HepG2 (cell line): ENCODE measurements around the gene RB1. TPM values are rescaled to one million over a fixed set of nuclear protein-coding genes. Genes with fewer than 3 reads are reported as not detected.

Source experiments
- CREM ChIP-seq, 2 experiments: sonication (generic) in 1 of 2; formaldehyde crosslinking in 1 of 2; IDR thresholded peaks; 2 replicates each; pipeline versions ENCODE4 v1.4.0 to v1.6.1; 2016 to 2020; ENCODE audit warnings: antibody characterized with exemption in 1 of 2, mild to moderate bottlenecking in 1 of 2, missing genetic modification reagents in 1 of 2
- FOXO1 ChIP-seq: sonication (generic); formaldehyde crosslinking; IDR thresholded peaks from 2 replicates; pipeline ENCODE4 v1.4.0; 2020; ENCODE audit warnings: missing genetic modification reagents
- HHEX ChIP-seq: IDR thresholded peaks from 2 replicates; pipeline ENCODE4 v1.6.1; 2016; ENCODE audit warnings: control low read depth
- MAFK ChIP-seq, 2 experiments: IDR thresholded peaks in 1 of 2; conservative IDR thresholded peaks in 1 of 2; 2 replicates each; pipeline ENCODE4 v1.6.1; 2011; ENCODE audit warnings: improper control_type of control experiment in 2 of 2, low read length in 2 of 2
- NONO ChIP-seq, 2 experiments: fragments of 450-650 bp in 1 of 2; sonication (generic) in 1 of 2; formaldehyde crosslinking in 1 of 2; IDR thresholded peaks in 1 of 2; conservative IDR thresholded peaks in 1 of 2; 2 replicates each; pipeline versions ENCODE4 v1.6.1 to v1.8.0; 2017 to 2022; ENCODE audit warnings: mild to moderate bottlenecking in 1 of 2, missing genetic modification reagents in 1 of 2, moderate library complexity in 1 of 2
- ONECUT2 ChIP-seq: sonication (generic); formaldehyde crosslinking; IDR thresholded peaks from 2 replicates; pipeline ENCODE4 v1.4.0; 2020; ENCODE audit warnings: missing genetic modification reagents
- RBFOX2 ChIP-seq: fragments of 200-400 bp; formaldehyde crosslinking; IDR thresholded peaks from 2 replicates; pipeline ENCODE4 v1.6.1; 2017; ENCODE audit warnings: low read depth, mild to moderate bottlenecking, low read length
- TAF1 ChIP-seq: sonication (generic); formaldehyde crosslinking; IDR thresholded peaks from 2 replicates; pipeline ENCODE4 v1.4.0; 2020; ENCODE audit warnings: missing genetic modification reagents
- TRIM24 ChIP-seq: sonication (generic); formaldehyde crosslinking; IDR thresholded peaks from 2 replicates; pipeline ENCODE4 v1.8.0; 2022; ENCODE audit warnings: mild to moderate bottlenecking, missing genetic modification reagents
- ZNF34 ChIP-seq: sonication (generic); formaldehyde crosslinking; IDR thresholded peaks from 2 replicates; pipeline ENCODE4 v1.4.0; 2020; ENCODE audit warnings: mild to moderate bottlenecking, missing genetic modification reagents, borderline replicate concordance
- ZNF496 ChIP-seq: sonication (generic); formaldehyde crosslinking; IDR thresholded peaks from 2 replicates; pipeline ENCODE4 v1.8.1; 2023; ENCODE audit warnings: mild to moderate bottlenecking, moderate library complexity, missing genetic modification reagents; ENCODE audit not compliant: insufficient replicate concordance
- ZNF607 ChIP-seq: sonication (generic); formaldehyde crosslinking; IDR thresholded peaks from 2 replicates; pipeline ENCODE4 v1.5.1; 2020; ENCODE audit warnings: missing genetic modification reagents, mild to moderate bottlenecking, borderline replicate concordance
- ZSCAN21 ChIP-seq: sonication (generic); formaldehyde crosslinking; IDR thresholded peaks from 2 replicates; pipeline ENCODE4 v1.8.0; 2022; ENCODE audit warnings: mild to moderate bottlenecking, missing genetic modification reagents, moderate library complexity, borderline replicate concordance
- polyA plus RNA-seq, 8 experiments: library from polyadenylated mRNA; depleted of rRNA in 3 of 8; stranded (reverse) in 7 of 8; unstranded in 1 of 8; fragments of >200 nt; fragmentation: Illumina TruSeq in 4 of 8; extraction: Trizol in 4 of 8; gene quantifications; 2 replicates each; pipeline versions ENCODE4 v1.2.1 to v1.2.3, GENCODE V29; 2011 to 2016; ENCODE audit warnings: low read depth in 4 of 8, missing spikeins in 1 of 8, mixed read lengths in 1 of 8; ENCODE audit not compliant: insufficient read depth in 1 of 8
- total RNA-seq, 5 experiments: library from RNA; depleted of rRNA; stranded (reverse); fragments of >200 nt; fragmentation: Illumina TruSeq; extraction: Trizol; gene quantifications; 2 replicates each; pipeline ENCODE4 v1.2.3, GENCODE V29; 2016; ENCODE audit warnings: low read depth in 1 of 5
- TF ChIP-seq, protein P1 (sequence below): sonication (generic); formaldehyde crosslinking; IDR thresholded peaks from 2 replicates; pipeline ENCODE4 v1.4.0; 2020; ENCODE audit warnings: missing genetic modification reagents; ENCODE audit errors: not compliant biosample characterization
- TF ChIP-seq, protein P2 (sequence below): sonication (generic); formaldehyde crosslinking; IDR thresholded peaks from 2 replicates; pipeline ENCODE4 v1.8.0; 2022; ENCODE audit warnings: missing genetic modification reagents, mild to moderate bottlenecking, inconsistent platforms, borderline replicate concordance
- TF ChIP-seq, protein P3 (sequence below): sonication (generic); formaldehyde crosslinking; IDR thresholded peaks from 2 replicates; pipeline ENCODE4 v1.4.0; 2020; ENCODE audit warnings: missing genetic modification reagents
- TF ChIP-seq, protein P4 (sequence below): sonication (generic); formaldehyde crosslinking; IDR thresholded peaks from 2 replicates; pipeline ENCODE4 v1.4.0; 2020; ENCODE audit warnings: missing genetic modification reagents
- TF ChIP-seq, protein P5 (sequence below): sonication (generic); formaldehyde crosslinking; IDR thresholded peaks from 2 replicates; pipeline ENCODE4 v1.5.1; 2020; ENCODE audit warnings: missing genetic modification reagents, mild to moderate bottlenecking, borderline replicate concordance
- TF ChIP-seq, protein P6 (sequence below): sonication (generic); formaldehyde crosslinking; IDR thresholded peaks from 2 replicates; pipeline ENCODE4 v1.5.1; 2020; ENCODE audit warnings: mild to moderate bottlenecking, moderate library complexity, missing genetic modification reagents

The RB1 gene
- total and polyA plus RNA-seq, 2 of the 13 experiments (the other 11 are each of a cell fraction or from before 2014, with no cell fraction given): 15.6 to 23.7 TPM

DNA sequence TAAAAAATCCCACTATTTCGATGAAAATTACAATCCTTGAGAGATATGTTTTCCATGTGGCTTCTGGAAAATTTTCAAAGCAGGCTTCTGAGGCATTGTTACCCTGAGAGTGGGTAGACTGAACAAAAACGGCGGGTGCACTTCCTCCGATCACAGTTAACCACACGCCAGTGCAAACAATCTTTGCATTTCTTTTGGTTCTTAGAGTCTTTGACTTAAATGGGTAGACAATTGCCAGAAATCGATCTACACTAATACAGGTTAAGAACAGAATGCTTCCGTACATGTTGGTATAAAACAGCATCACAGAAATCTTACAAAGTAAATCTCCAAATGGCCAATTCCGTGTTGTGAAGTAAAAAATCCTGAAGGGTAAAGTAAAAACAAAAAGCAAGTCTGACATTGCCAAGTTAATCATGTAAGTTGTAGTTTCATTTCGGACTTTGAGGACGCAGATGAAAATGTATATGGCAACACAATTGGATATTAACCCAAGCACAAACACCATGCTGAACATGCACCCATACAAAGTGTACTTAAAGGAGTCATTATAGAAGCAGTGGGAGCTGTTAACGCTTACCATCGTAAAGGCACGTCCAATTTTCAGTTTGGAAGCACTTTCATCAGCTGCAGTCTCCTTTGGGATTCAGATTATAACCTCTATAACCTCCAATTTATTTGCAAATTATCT is 108.4 kb downstream of the RB1 start (continued):
- TF ChIP-seq, protein P1, sequence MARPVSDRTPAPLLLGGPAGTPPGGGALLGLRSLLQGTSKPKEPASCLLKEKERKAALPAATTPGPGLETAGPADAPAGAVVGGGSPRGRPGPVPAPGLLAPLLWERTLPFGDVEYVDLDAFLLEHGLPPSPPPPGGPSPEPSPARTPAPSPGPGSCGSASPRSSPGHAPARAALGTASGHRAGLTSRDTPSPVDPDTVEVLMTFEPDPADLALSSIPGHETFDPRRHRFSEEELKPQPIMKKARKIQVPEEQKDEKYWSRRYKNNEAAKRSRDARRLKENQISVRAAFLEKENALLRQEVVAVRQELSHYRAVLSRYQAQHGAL (CRISPR knock-in tag): no peak
- TF ChIP-seq HHEX (CRISPR knock-in tag) (no peak), FOXO1 (CRISPR knock-in tag) (no peak), ONECUT2 (CRISPR knock-in tag) (peak; percentile 54), ZNF34 (CRISPR knock-in tag) (no peak), ZNF496 (CRISPR knock-in tag) (no peak), TRIM24 (CRISPR knock-in tag) (no peak), TAF1 (CRISPR knock-in tag) (peak; percentile 32; the same call in 1 of the 2 replicates), RBFOX2 (peak; percentile 86), ZNF607 (CRISPR knock-in tag) (no peak), NONO (IDR thresholded peaks at IDR 0.05) (no peak), NONO (CRISPR knock-in tag; conservative IDR thresholded peaks at IDR 0.05) (no peak), MAFK (conservative IDR thresholded peaks at IDR 0.05 in 1 of 2, IDR thresholded peaks at IDR 0.05 in 1 of 2; ENCODE audit: low read length in 2 of 2) (no peak), CREM (IDR thresholded peaks at IDR 0.05) (0 out of 2 replicates have a peak, but pooled peaks have one; percentile 5), CREM (CRISPR knock-in tag; IDR thresholded peaks at IDR 0.05) (no peak), ZSCAN21 (CRISPR knock-in tag) (no peak)
- TF ChIP-seq, protein P2, sequence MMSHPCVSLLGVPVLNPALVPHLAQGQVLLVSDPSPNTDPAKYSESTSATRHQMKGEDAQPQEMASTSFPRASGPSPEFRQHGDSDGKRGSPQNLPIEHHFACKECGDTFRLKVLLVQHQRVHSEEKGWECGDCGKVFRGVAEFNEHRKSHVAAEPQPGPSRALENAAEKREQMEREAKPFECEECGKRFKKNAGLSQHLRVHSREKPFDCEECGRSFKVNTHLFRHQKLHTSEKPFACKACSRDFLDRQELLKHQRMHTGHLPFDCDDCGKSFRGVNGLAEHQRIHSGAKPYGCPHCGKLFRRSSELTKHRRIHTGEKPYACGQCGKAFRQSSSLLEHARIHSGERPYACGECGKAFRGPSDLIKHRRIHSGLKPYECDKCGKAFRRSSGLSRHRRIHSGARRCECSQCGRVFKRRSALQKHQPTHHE (CRISPR knock-in tag): no peak
- TF ChIP-seq, protein P3, sequence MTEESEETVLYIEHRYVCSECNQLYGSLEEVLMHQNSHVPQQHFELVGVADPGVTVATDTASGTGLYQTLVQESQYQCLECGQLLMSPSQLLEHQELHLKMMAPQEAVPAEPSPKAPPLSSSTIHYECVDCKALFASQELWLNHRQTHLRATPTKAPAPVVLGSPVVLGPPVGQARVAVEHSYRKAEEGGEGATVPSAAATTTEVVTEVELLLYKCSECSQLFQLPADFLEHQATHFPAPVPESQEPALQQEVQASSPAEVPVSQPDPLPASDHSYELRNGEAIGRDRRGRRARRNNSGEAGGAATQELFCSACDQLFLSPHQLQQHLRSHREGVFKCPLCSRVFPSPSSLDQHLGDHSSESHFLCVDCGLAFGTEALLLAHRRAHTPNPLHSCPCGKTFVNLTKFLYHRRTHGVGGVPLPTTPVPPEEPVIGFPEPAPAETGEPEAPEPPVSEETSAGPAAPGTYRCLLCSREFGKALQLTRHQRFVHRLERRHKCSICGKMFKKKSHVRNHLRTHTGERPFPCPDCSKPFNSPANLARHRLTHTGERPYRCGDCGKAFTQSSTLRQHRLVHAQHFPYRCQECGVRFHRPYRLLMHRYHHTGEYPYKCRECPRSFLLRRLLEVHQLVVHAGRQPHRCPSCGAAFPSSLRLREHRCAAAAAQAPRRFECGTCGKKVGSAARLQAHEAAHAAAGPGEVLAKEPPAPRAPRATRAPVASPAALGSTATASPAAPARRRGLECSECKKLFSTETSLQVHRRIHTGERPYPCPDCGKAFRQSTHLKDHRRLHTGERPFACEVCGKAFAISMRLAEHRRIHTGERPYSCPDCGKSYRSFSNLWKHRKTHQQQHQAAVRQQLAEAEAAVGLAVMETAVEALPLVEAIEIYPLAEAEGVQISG (CRISPR knock-in tag): no peak
- TF ChIP-seq, protein P4, sequence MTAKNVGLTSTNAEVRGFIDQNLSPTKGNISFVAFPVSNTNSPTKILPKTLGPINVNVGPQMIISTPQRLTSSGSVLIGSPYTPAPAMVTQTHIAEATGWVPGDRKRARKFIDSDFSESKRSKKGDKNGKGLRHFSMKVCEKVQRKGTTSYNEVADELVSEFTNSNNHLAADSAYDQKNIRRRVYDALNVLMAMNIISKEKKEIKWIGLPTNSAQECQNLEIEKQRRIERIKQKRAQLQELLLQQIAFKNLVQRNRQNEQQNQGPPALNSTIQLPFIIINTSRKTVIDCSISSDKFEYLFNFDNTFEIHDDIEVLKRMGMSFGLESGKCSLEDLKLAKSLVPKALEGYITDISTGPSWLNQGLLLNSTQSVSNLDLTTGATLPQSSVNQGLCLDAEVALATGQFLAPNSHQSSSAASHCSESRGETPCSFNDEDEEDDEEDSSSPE (CRISPR knock-in tag): no peak
- TF ChIP-seq, protein P5, sequence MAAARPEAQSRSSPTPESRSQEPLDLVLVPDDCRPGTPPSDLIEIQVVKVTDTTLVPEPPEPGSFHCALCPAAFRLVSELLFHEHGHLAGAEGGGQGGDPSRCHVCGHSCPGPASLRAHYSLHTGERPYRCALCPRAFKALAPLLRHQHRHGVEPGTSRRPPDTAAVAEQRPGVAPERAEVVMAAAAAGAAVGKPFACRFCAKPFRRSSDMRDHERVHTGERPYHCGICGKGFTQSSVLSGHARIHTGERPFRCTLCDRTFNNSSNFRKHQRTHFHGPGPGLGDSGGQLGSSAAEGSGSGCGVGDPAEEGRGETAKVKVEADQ (CRISPR knock-in tag): no peak
- TF ChIP-seq, protein P6, sequence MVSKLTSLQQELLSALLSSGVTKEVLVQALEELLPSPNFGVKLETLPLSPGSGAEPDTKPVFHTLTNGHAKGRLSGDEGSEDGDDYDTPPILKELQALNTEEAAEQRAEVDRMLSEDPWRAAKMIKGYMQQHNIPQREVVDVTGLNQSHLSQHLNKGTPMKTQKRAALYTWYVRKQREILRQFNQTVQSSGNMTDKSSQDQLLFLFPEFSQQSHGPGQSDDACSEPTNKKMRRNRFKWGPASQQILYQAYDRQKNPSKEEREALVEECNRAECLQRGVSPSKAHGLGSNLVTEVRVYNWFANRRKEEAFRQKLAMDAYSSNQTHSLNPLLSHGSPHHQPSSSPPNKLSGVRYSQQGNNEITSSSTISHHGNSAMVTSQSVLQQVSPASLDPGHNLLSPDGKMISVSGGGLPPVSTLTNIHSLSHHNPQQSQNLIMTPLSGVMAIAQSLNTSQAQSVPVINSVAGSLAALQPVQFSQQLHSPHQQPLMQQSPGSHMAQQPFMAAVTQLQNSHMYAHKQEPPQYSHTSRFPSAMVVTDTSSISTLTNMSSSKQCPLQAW (CRISPR knock-in tag): no peak
